NB4 (cell line): ENCODE measurements around the gene GRHL1.

Experiments used
- CTCF ChIP-seq: IDR thresholded peaks from one replicate; pipeline ENCODE4 v1.5.1; 2012; ENCODE audit warnings: low read depth, low read length
- MYC ChIP-seq: IDR thresholded peaks from 2 replicates; pipeline ENCODE4 v1.6.1; 2011; ENCODE audit warnings: low read depth, low read length
- POLR2A ChIP-seq: IDR thresholded peaks from 2 replicates; pipeline ENCODE4 v1.6.1; 2011; ENCODE audit warnings: mild to moderate bottlenecking; ENCODE audit not compliant: insufficient read length; ENCODE audit errors: extremely low read depth

DNA sequence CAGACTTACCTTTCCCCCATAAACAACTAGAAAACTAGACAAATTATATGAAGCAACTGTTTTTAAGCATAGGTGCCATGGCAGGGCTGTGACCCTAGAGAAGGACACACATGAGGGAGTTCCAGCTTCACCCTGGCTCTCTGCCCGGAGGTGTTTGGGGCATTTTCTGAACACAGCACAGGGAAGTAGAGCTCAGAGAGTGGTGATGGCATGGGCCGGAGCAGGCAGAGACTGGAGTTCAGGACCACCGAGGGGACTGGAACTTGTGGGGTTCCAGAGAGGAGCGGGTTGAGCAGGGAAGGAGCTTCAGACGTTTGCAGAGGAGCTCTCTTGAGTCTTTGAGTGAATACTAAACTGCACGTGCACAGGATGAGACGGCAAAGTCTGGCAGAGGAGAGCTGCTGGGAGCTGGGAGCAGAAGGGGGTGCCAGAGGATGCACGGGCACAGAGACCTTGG lies 65.3 kb downstream of the GRHL1 start:
- no peak for TF ChIP-seq CTCF
- TF ChIP-seq POLR2A, result no peak
- TF ChIP-seq MYC, result no peak
